Measurements from ENCODE around the gene HOXD3.

The HOXD3 gene

DNA sequence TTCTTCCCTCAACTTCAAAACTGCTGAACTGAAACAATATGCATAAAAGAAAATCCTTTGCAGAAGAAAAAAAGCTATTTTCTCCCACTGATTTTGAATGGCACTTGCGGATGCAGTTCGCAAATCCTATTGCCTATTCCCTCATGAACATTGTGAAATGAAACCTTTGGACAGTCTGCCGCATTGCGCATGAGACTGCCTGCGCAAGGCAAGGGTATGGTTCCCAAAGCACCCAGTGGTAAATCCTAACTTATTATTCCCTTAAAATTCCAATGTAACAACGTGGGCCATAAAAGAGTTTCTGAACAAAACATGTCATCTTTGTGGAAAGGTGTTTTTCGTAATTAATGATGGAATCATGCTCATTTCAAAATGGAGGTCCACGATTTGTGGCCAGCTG lies 19.2 kb upstream of the HOXD3 start:
- no peaks in the 10 kb centered on the region for H3K27me3 ChIP-seq (ENCODE audit: insufficient read depth, low read length, poor library complexity, severe bottlenecking)
- TF ChIP-seq, protein P1, sequence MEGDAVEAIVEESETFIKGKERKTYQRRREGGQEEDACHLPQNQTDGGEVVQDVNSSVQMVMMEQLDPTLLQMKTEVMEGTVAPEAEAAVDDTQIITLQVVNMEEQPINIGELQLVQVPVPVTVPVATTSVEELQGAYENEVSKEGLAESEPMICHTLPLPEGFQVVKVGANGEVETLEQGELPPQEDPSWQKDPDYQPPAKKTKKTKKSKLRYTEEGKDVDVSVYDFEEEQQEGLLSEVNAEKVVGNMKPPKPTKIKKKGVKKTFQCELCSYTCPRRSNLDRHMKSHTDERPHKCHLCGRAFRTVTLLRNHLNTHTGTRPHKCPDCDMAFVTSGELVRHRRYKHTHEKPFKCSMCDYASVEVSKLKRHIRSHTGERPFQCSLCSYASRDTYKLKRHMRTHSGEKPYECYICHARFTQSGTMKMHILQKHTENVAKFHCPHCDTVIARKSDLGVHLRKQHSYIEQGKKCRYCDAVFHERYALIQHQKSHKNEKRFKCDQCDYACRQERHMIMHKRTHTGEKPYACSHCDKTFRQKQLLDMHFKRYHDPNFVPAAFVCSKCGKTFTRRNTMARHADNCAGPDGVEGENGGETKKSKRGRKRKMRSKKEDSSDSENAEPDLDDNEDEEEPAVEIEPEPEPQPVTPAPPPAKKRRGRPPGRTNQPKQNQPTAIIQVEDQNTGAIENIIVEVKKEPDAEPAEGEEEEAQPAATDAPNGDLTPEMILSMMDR (conservative IDR thresholded peaks at IDR 0.05; ENCODE audit: low read length): no peak
- no peak for TF ChIP-seq EZH2phosphoT487 (IDR thresholded peaks at IDR 0.05; ENCODE audit: borderline replicate concordance)
- no peaks in the 10 kb centered on the region for H3F3A ChIP-seq (ENCODE audit: low read depth)

GRCh38 chr2:176138526-176138922 lies 18.6 kb upstream of the HOXD3 start:
- H3F3A ChIP-seq (ENCODE audit: low read depth): no peaks in the 10 kb centered on the region
- no peaks in the 10 kb centered on the region for H3K27me3 ChIP-seq (ENCODE audit: insufficient read depth, low read length, poor library complexity, severe bottlenecking)
- H3K79me2 ChIP-seq (ENCODE audit: insufficient read depth, low read length): no peaks in the 10 kb centered on the region
- H3K9me3 ChIP-seq (ENCODE audit: insufficient read depth, low read depth, low read length): no peaks in the 10 kb centered on the region
- no peak for TF ChIP-seq EZH2phosphoT487 (IDR thresholded peaks at IDR 0.05; ENCODE audit: borderline replicate concordance)
- TF ChIP-seq, protein P1 (conservative IDR thresholded peaks at IDR 0.05; ENCODE audit: low read length): no peak
- no peak overlapping the region for H2AFZ ChIP-seq (ENCODE audit: low read length)
- H4K20me1 ChIP-seq (ENCODE audit: insufficient read depth, low read length, poor library complexity, severe bottlenecking): no peaks in the 10 kb centered on the region
- no peaks in the 10 kb centered on the region for H3K36me3 ChIP-seq (ENCODE audit: insufficient read depth, low read length)
- H3K4me2 ChIP-seq (ENCODE audit: low read depth, low read length, poor library complexity, severe bottlenecking): no peak overlapping the region
- no peaks in the 10 kb centered on the region for H3K9me2 ChIP-seq (replicated peaks; ENCODE audit: low read depth, low read length)
- no peak overlapping the region for H3K4me3 ChIP-seq (ENCODE audit: low read length, poor library complexity, severe bottlenecking)
- no peak overlapping the region for H3K9ac ChIP-seq (ENCODE audit: low read depth, low read length, poor library complexity, severe bottlenecking)
- peaks cover 12% of the 10 kb centered on the region for H3K4me1 ChIP-seq (ENCODE audit: insufficient read depth, low read length, poor library complexity, severe bottlenecking)

More for the DNA sequence above, 19.2 kb upstream of the HOXD3 start:
- no peaks in the 10 kb centered on the region for H3K9me2 ChIP-seq (replicated peaks; ENCODE audit: low read depth, low read length)
- no peaks in the 10 kb centered on the region for H3K79me2 ChIP-seq (ENCODE audit: insufficient read depth, low read length)
- no peak overlapping the region for H2AFZ ChIP-seq (ENCODE audit: low read length)
- H4K20me1 ChIP-seq (ENCODE audit: insufficient read depth, low read length, poor library complexity, severe bottlenecking): no peaks in the 10 kb centered on the region
- no peaks in the 10 kb centered on the region for H3K9me3 ChIP-seq (ENCODE audit: insufficient read depth, low read depth, low read length)
- H3K4me3 ChIP-seq (ENCODE audit: low read length, poor library complexity, severe bottlenecking): no peak overlapping the region
- peaks cover 12% of the 10 kb centered on the region for H3K4me1 ChIP-seq (ENCODE audit: insufficient read depth, low read length, poor library complexity, severe bottlenecking)
- no peak overlapping the region for H3K4me2 ChIP-seq (ENCODE audit: low read depth, low read length, poor library complexity, severe bottlenecking)
- H3K36me3 ChIP-seq (ENCODE audit: insufficient read depth, low read length): no peaks in the 10 kb centered on the region
- H3K9ac ChIP-seq (ENCODE audit: low read depth, low read length, poor library complexity, severe bottlenecking): no peak overlapping the region

DNA sequence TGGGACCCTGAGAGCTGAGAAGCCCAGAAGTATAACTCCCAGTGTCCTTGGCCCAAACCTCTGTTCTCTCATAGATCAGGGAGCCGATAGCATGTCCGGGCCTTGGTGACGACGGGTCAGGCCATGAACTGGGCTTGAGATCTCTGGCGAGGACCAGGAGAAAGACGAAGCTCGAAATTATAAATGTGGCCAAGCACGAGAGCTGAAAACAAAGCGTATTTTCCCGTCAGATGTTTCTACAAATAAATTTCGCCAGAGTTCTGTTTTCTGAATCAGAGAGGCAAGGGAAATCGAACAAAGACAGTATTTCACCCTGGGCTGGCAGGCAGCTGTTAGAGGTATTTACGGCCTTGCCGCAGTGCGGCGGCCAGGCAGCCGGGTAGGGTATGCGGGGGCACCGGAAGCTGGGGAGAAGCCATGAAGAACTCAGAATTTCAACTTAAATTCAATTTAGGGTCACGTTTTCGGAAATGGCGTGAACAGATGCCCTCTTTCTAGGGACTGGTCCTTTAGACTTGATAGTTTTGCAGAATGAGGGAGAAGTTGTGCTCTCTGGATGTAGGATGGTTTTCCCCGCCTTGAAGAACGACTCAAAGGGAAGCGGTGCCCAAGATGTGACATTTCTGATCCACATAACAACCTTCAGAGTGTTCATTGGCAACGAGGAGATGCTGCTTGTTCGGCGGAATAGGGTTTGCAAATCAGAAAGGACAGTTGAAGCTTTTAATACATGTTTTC lies 18.0 kb upstream of the HOXD3 start:
- H3K9me2 ChIP-seq (replicated peaks; ENCODE audit: low read depth, low read length): no peaks in the 10 kb centered on the region
- H3K79me2 ChIP-seq (ENCODE audit: insufficient read depth, low read length): no peaks in the 10 kb centered on the region
- H3K4me2 ChIP-seq (ENCODE audit: low read depth, low read length, poor library complexity, severe bottlenecking): no peak overlapping the region
- peaks cover 12% of the 10 kb centered on the region for H3K4me1 ChIP-seq (ENCODE audit: insufficient read depth, low read length, poor library complexity, severe bottlenecking)
- no peak for TF ChIP-seq EZH2phosphoT487 (IDR thresholded peaks at IDR 0.05; ENCODE audit: borderline replicate concordance)
- TF ChIP-seq, protein P1 (conservative IDR thresholded peaks at IDR 0.05; ENCODE audit: low read length): no peak
- no peaks in the 10 kb centered on the region for H3K36me3 ChIP-seq (ENCODE audit: insufficient read depth, low read length)
- H4K20me1 ChIP-seq (ENCODE audit: insufficient read depth, low read length, poor library complexity, severe bottlenecking): no peaks in the 10 kb centered on the region
- H2AFZ ChIP-seq (ENCODE audit: low read length): no peak overlapping the region
- no peak overlapping the region for H3K9ac ChIP-seq (ENCODE audit: low read depth, low read length, poor library complexity, severe bottlenecking)
- H3K9me3 ChIP-seq (ENCODE audit: insufficient read depth, low read depth, low read length): no peaks in the 10 kb centered on the region
- H3K4me3 ChIP-seq (ENCODE audit: low read length, poor library complexity, severe bottlenecking): no peak overlapping the region
- no peaks in the 10 kb centered on the region for H3F3A ChIP-seq (ENCODE audit: low read depth)
- H3K27me3 ChIP-seq (ENCODE audit: insufficient read depth, low read length, poor library complexity, severe bottlenecking): no peaks in the 10 kb centered on the region
